Inflammatory macrophage treated with lipopolysaccharide for 1 hour (primary cell): Measurements from ENCODE around the gene REEP6.
"Not testable (repeated sequence)": the region's sequence is repeated elsewhere in the genome, so short reads cannot be mapped to it uniquely, and the experiment has no call there.

Experiments used
- DNase-seq, 2 donors: peaks; one replicate each; pipeline ENCODE4 v3.0.0-alpha.2; 2020 to 2022

REEP6 gene

GRCh38 chr19:1526066-1526778, 35.2 kb downstream of the REEP6 start:
- no peak for DNase-seq

DNA sequence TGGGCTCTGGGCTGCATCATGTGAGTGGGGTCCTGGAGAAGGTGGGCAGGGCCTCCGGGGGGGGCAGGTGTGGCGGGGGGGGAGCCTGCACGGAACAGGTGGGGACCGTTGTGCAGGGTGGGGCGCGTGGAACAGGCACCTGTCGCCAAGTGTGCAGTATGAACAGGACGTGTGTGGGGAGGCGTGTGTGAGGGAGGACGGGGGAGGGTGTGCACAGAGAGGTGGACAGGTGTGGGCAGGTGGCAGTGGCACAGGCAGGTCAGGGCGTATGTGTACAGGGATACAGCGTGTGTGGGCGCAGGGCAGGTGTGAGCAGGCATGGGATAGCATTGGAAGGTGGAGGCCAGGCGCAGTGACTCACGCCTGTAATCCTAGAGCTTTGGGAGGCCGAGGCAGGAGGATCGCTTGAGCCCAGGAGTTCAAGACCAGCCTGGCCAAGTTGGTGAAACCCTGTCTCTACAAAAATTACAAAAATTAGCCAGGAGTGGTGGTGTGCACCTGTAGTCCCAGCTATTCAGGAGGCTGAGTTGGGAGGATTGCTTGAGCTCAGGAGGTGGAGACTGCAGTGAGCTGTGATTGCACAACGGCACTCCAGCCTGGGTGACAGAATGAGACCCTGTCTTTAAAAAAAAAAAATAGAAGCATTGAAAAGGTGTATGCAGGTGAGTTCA, 36.1 kb downstream of the REEP6 start:
- no peak for DNase-seq

DNA sequence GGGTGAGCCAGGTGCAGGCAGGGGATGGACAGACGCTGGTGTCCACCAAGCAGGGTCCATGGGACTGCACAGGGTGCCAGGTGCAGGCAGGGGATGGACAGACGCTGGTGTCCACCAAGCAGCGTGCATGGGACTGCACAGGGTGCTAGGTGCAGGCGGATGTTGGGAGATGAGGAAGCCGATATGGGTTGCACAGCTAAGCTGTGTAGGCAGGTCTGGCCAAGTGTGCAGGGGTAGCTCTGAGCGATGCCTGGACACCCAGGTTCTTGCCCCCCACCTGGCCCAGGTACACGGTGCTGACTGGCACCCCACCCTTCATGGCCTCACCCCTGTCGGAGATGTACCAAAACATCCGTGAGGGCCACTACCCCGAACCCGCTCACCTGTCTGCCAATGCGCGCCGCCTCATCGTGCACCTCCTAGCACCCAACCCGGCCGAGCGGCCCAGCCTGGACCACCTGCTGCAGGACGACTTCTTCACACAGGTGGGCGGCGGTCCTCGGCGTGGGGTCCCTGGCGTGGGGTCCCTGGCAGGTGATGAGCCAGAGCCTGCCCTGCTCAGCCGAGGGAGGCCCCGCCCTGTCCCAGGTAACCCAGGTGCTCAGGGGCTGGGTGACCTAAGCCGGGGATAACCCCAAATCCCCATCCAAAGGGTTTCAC, 36.8 kb downstream of the REEP6 start:
- DNase-seq = no peak

GRCh38 chr19:1528596-1529429, 37.8 kb downstream of the REEP6 start:
- DNase-seq = no peak

- no peak for DNase-seq
Measured at GRCh38 chr19:1529430-1529816, 38.4 kb downstream of the REEP6 start.

- DNase-seq = not testable (repeated sequence)
Measured at GRCh38 chr19:1530856-1531255, 39.9 kb downstream of the REEP6 start.

DNA sequence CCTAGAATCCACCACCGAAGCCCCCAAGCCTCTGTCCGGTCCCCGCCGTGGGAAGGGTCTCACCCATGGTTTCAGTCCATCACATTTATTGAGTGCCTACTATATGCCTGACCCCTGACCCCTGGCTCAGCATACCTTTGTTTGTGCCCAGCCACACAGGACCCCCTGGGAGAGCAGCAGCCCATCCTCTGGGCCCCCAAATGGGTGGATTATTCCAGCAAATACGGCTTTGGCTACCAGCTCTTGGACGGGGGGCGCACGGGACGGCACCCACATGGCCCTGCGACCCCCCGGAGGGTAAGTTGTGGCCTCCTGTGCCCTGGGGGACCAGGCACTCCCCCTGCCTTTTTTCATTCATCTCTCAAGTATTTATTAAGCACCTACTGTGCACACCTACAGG, 40.6 kb downstream of the REEP6 start:
- DNase-seq = no peak

GRCh38 chr19:1532003-1532402, 41.0 kb downstream of the REEP6 start:
- DNase-seq = no peak

- DNase-seq = no peak
Measured at GRCh38 chr19:1533510-1534150, 42.6 kb downstream of the REEP6 start.

- DNase-seq = no peak
Measured at GRCh38 chr19:1534972-1535371, 44.0 kb downstream of the REEP6 start.

- not testable (repeated sequence) for DNase-seq
Measured at GRCh38 chr19:1535699-1536098, 44.7 kb downstream of the REEP6 start.

- no peak for DNase-seq
Measured at GRCh38 chr19:1538978-1539377, 48.0 kb downstream of the REEP6 start.

DNA sequence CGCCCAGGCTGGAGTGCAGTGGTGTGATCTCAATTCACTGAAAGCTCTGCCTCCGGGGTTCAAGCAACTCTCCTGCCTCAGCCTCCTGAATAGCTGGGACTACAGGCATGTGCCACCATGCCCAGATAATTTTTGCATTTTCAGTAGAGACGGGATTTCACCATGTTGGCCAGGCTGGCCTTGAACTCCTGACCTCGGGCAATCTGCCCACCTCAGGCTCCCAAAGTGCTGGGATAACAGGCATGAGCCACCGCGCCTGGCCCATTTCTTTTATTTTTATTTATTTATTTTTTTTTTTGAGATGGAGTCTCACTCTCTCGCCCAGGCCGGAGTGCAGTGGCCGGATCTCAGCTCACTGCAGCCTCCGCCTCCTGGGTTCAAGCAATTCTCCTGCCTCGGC, 48.8 kb downstream of the REEP6 start:
- DNase-seq = not testable (repeated sequence)

- DNase-seq = no peak
Measured at GRCh38 chr19:1540365-1540925, 49.5 kb downstream of the REEP6 start.
